ENCODE data around the gene NAGK. TPM values are rescaled to one million over a fixed set of nuclear protein-coding genes. Genes with fewer than 3 reads are reported as not detected.

Gene NAGK
- total and polyA plus RNA-seq, 2 of the 8 experiments (the other 6 are each of a cell fraction or from before 2014, with no cell fraction given) = 57.9 to 59.9 TPM

DNA sequence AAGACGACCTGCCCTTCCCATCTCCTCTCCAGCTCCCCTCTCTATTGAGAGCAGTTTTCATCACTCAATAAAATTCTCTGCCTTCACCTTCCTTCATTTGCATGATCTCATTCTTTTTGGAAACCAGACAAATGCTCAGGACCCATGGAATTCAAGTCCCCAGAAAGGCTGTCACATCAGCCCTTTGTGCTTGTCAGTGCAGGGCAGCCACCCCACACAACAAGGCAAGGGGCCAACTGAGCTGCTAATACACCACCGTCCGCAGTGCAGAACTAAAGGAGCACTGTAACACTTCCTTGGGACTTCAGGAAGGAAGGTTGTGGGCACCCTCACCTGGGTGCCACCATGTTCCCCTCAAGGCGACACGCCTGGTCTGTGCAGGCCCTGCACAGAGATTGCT, 35.4 kb downstream of the NAGK start:
- no peak overlapping the region for H4K5ac ChIP-seq (ENCODE audit: insufficient read length, low read depth, low read length)
- H4K8ac ChIP-seq (ENCODE audit: extremely low read depth, insufficient read depth, low read length) = no peak overlapping the region; the same call in 1 of the 2 replicates
- no peak overlapping the region for H3K14ac ChIP-seq (ENCODE audit: insufficient read length)
- no peak for DNase-seq (ENCODE audit: low read depth in 1 of 2, low spot score in 2 of 2)
- no peaks in the 10 kb centered on the region for H3K27me3 ChIP-seq (replicated peaks in 1 of 4; ENCODE audit: control insufficient read depth in 3 of 4, extremely low read depth in 1 of 4, insufficient read depth in 3 of 4, low read length in 3 of 4)
- no peaks in the 10 kb centered on the region for H3K9me3 ChIP-seq (ENCODE audit: insufficient read depth in 2 of 2, low read depth in 1 of 2, low read length in 1 of 2)
- H3K4me2 ChIP-seq (ENCODE audit: insufficient read depth in 1 of 2, low read depth in 2 of 2, low read length in 2 of 2) = no peak overlapping the region; a peak in 1 of 4 replicates
- peak overlapping the region; percentile 18; the same call in 1 of the 2 replicates for H2BK12ac ChIP-seq (ENCODE audit: low read depth, low read length)
- peaks cover 0 to 7% (median 5%) of the 10 kb centered on the region in 4 experiments; a peak in 4 of 7 replicates for H3K4me1 ChIP-seq (replicated peaks in 1 of 4; ENCODE audit: control insufficient read depth in 3 of 4, insufficient read depth in 4 of 4, low read length in 3 of 4)
- no peak overlapping the region for H2AK5ac ChIP-seq (ENCODE audit: low read depth, low read length)
- 89% methylated on average over 5 of the region's 5 CpGs; no CpG with 5 or more reads in 1 of the 2 experiments for WGBS, 2 experiments (ENCODE audit: extremely low coverage in 1 of 2, insufficient coverage in 1 of 2, insufficient read length in 1 of 2, insufficient replicate concordance in 2 of 2, low coverage in 1 of 2, low lambda C conversion rate in 2 of 2, missing lambda C conversion rate in 1 of 2)
- H3K4ac ChIP-seq (replicated peaks; ENCODE audit: insufficient read length, low read depth, low read length) = peak overlapping the region; percentile 95
- H3K27ac ChIP-seq (ENCODE audit: low read depth, low read length) = no peak overlapping the region
- H2AFZ ChIP-seq (ENCODE audit: low read length) = peak overlapping the region; percentile 32; the same call in 1 of the 2 replicates
- H3K36me3 ChIP-seq (ENCODE audit: control insufficient read depth in 2 of 4, insufficient read depth in 4 of 4, low read length in 3 of 4) = no peaks in the 10 kb centered on the region
- H2BK5ac ChIP-seq (ENCODE audit: low read depth, low read length) = peak overlapping the region; percentile 82; the same call in 1 of the 2 replicates
- peak overlapping the region; percentile 56; the same call in 1 of the 2 replicates for H2BK20ac ChIP-seq (ENCODE audit: low read length)
- POLR2A ChIA-PET (ENCODE audit: partially characterized antibody) = interaction anchor here (0.8 to 3.8 kb wide), 5 partner anchors 21 to 33 kb away, joined by 3 to 18 read pairs (median 4); partner anchors contain the start of gene MCEE
- H3K79me2 ChIP-seq (ENCODE audit: control insufficient read depth in 1 of 2, insufficient read depth in 2 of 2, low read length in 2 of 2) = no peaks in the 10 kb centered on the region
- peak overlapping the region; percentile 76; the same call in 1 of the 2 replicates for H2BK15ac ChIP-seq (ENCODE audit: low read length)
- no peak overlapping the region for H3K18ac ChIP-seq (ENCODE audit: extremely low read depth, low read length)
- no peaks in the 10 kb centered on the region for H3K79me1 ChIP-seq (ENCODE audit: low read depth, low read length)
- no peak overlapping the region for H3K4me3 ChIP-seq (ENCODE audit: extremely low read depth in 1 of 4, insufficient read depth in 2 of 4, low read depth in 3 of 4, low read length in 4 of 4)
- H3K23me2 ChIP-seq (ENCODE audit: low read depth, low read length) = no peaks in the 10 kb centered on the region
- H3K23ac ChIP-seq (ENCODE audit: insufficient read length) = no peak overlapping the region
- H3K56ac ChIP-seq (replicated peaks; ENCODE audit: insufficient read length, low read depth, low read length) = no peak overlapping the region
- no peak overlapping the region for H2BK120ac ChIP-seq (replicated peaks; ENCODE audit: low read depth, low read length)
- no peaks in the 10 kb centered on the region for H4K20me1 ChIP-seq (replicated peaks in 1 of 2; ENCODE audit: control insufficient read depth in 1 of 2, insufficient read depth in 2 of 2, low read length in 2 of 2)
- TF ChIP-seq GABPA (IDR thresholded peaks at IDR 0.05; ENCODE audit: borderline replicate concordance, insufficient read depth, low read length) = no peak
- no peak for TF ChIP-seq TAF7 (optimal IDR thresholded peaks at IDR 0.05; ENCODE audit: borderline replicate concordance, low read depth, low read length)
- no peak for TF ChIP-seq SIN3A (conservative IDR thresholded peaks at IDR 0.05 in 1 of 2, IDR thresholded peaks at IDR 0.05 in 1 of 2; ENCODE audit: low read depth in 1 of 2, low read length in 2 of 2)
- TF ChIP-seq RNF2 (IDR thresholded peaks at IDR 0.05; ENCODE audit: borderline replicate concordance, low read depth, low read length, missing control alignments, poor library complexity, severe bottlenecking) = no peak
- TF ChIP-seq BCL11A (IDR thresholded peaks at IDR 0.05; ENCODE audit: low read depth in 2 of 2, low read length in 2 of 2) = no peak
- no peak for TF ChIP-seq SUZ12 (IDR thresholded peaks at IDR 0.05; ENCODE audit: low read length)
- TF ChIP-seq CHD1 (IDR thresholded peaks at IDR 0.05; ENCODE audit: low read depth, low read length) = no peak
- TF ChIP-seq ASH2L (IDR thresholded peaks at IDR 0.05; ENCODE audit: low read length) = no peak
- TF ChIP-seq RAD21 (IDR thresholded peaks at IDR 0.05 in 1 of 2, conservative IDR thresholded peaks at IDR 0.05 in 1 of 2; ENCODE audit: low read depth in 2 of 2, low read length in 2 of 2) = no peak
- TF ChIP-seq RFX5 (IDR thresholded peaks at IDR 0.05; ENCODE audit: borderline replicate concordance, low read depth, low read length) = no peak
- TF ChIP-seq EP300 (IDR thresholded peaks at IDR 0.05; ENCODE audit: borderline replicate concordance in 1 of 2, low read depth in 2 of 2, low read length in 2 of 2) = no peak
- TF ChIP-seq SP2 (IDR thresholded peaks at IDR 0.05; ENCODE audit: low read length) = no peak
- FAIRE-seq = no peak
- no peak overlapping the region for H3K9ac ChIP-seq (replicated peaks in 1 of 4; ENCODE audit: extremely low read depth in 1 of 4, low read depth in 3 of 4, low read length in 3 of 4)
- CTCF ChIA-PET (ENCODE audit: partially characterized antibody) = interaction anchor here (0.8 to 8.2 kb wide), 7 partner anchors 10 to 102 kb away, joined by 3 to 100 read pairs (median 3); partner anchors contain the start of gene NAGK
- H4K91ac ChIP-seq (replicated peaks; ENCODE audit: insufficient read length, low read length) = peak overlapping the region; percentile 79

Measured in H1 (cell line).